ENCODE results near the gene ACOXL.

ACOXL gene

GRCh38 chr2:111031546-111032478 is 299.4 kb downstream of the ACOXL start:
- TF ChIP-seq, protein P1, sequence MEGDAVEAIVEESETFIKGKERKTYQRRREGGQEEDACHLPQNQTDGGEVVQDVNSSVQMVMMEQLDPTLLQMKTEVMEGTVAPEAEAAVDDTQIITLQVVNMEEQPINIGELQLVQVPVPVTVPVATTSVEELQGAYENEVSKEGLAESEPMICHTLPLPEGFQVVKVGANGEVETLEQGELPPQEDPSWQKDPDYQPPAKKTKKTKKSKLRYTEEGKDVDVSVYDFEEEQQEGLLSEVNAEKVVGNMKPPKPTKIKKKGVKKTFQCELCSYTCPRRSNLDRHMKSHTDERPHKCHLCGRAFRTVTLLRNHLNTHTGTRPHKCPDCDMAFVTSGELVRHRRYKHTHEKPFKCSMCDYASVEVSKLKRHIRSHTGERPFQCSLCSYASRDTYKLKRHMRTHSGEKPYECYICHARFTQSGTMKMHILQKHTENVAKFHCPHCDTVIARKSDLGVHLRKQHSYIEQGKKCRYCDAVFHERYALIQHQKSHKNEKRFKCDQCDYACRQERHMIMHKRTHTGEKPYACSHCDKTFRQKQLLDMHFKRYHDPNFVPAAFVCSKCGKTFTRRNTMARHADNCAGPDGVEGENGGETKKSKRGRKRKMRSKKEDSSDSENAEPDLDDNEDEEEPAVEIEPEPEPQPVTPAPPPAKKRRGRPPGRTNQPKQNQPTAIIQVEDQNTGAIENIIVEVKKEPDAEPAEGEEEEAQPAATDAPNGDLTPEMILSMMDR (conservative IDR thresholded peaks at IDR 0.05), result no peak

GRCh38 chr2:111032721-111033429 is 300.5 kb downstream of the ACOXL start:
- no peak overlapping the region for H3K27ac ChIP-seq
- TF ChIP-seq, protein P1 (conservative IDR thresholded peaks at IDR 0.05), result no peak

More at GRCh38 chr2:111031546-111032478, 299.4 kb downstream of the ACOXL start:
- H3K27ac ChIP-seq, result no peak overlapping the region

GRCh38 chr2:111034146-111034545 is 301.8 kb downstream of the ACOXL start:
- TF ChIP-seq, protein P1 (conservative IDR thresholded peaks at IDR 0.05), result no peak
- H3K27ac ChIP-seq, result no peak overlapping the region

DNA sequence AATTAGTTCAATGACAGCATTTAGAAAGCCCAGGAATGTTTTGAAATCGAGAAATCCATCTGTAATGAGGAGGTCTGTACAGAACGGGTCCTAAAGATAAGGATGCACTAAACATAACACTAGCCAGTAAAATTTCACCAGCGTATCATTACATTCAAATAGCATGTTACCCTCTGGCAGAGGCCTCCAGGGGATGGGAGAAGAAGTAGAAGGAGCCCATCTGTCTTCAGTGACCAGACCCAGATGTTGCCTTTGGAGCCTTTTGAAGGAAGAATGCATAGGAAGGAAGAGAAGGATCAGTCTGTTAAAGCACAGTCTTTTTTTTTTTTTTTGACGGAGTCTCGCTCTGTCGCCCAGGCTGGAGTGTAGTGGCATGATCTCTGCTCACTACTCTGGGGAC is 302.2 kb downstream of the ACOXL start:
- TF ChIP-seq, protein P1 (conservative IDR thresholded peaks at IDR 0.05), result no peak
- no peak overlapping the region for H3K27ac ChIP-seq

- no peak overlapping the region for H3K27ac ChIP-seq
These were observed 303.6 kb downstream of the ACOXL start for GRCh38 chr2:111035830-111036441.

DNA sequence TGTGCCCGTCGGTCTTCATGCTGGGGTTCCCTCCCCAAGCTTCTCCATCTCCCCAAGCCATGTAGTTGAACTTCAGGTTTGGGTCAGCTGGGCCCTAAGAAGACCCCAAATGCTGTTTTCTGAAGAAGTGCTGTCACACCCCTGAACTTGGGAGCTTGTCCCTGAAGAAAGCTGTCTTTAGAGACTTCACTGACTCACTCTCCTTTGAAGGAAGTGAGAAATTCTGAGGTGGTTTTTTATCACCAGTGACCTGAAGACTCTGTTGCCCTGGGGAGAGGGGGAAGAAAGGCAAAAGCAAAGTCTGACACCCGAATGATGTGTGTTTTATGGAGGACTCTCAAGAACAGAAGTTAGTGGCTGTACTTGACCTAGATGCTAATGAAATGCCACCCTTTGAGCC is 304.8 kb downstream of the ACOXL start:
- H3K27ac ChIP-seq, result no peak overlapping the region
- TF ChIP-seq, protein P1 (conservative IDR thresholded peaks at IDR 0.05), result no peak

More at GRCh38 chr2:111035830-111036441, 303.6 kb downstream of the ACOXL start:
- TF ChIP-seq, protein P1 (conservative IDR thresholded peaks at IDR 0.05), result no peak

Measured in VCaP (cell line).